IPS DF 19.7 (cell line): ENCODE results near the gene MFAP2.
"Not testable (repeated sequence)": the region's sequence is repeated elsewhere in the genome, so short reads cannot be mapped to it uniquely, and the experiment has no call there.

Experiments
- DNase-seq: peaks from one replicate; pipeline ENCODE4 v3.0.0-alpha.2; 2013; ENCODE audit warnings: low read depth, low spot score

The MFAP2 gene

DNA sequence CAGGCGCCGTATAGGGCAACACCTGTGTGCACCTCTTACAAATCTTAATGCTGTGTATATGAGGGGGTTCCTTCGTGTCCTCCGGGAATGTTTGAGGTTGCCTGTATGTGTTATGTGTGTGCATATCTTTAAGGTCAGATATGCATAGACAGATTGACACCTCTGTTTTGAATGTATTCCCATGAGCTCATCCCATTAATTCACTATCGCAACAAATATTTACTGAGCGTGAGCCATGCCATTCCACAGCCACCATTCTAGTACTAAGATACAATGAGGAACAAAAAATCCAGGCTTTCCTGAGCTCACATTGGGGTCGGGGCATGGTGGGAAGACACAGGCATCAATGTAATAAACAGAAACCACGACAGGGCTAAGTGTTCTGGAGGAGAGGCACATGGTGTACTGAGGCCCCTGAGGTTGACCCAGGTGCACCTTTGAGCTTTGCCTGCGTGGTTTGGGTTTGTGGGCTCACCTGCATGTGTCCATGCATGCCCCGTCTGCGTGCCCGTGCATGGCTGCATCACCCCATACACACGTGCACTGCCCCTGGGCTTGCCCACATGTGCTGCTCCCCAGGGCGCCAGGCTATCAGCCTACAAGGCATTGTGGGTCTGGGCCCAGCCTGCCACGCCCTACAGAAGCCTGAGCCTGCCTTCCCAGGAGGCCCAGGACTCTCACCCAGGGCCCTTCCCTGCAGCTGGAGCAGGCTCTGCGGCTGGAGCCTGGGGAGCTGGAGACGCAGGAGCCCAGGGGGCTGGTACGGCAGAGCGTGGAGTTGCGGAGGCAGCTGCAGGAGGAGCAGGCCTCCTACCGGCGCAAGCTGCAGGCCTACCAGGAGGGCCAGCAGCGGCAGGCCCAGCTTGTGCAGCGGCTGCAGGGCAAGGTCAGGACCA, 51.0 kb downstream of the MFAP2 start:
- not testable (repeated sequence) for DNase-seq

- no peak for DNase-seq
Observed at GRCh38 chr1:16927711-16928485, 52.5 kb downstream of the MFAP2 start.

GRCh38 chr1:16927256-16927655, 53.2 kb downstream of the MFAP2 start:
- no peak for DNase-seq

DNA sequence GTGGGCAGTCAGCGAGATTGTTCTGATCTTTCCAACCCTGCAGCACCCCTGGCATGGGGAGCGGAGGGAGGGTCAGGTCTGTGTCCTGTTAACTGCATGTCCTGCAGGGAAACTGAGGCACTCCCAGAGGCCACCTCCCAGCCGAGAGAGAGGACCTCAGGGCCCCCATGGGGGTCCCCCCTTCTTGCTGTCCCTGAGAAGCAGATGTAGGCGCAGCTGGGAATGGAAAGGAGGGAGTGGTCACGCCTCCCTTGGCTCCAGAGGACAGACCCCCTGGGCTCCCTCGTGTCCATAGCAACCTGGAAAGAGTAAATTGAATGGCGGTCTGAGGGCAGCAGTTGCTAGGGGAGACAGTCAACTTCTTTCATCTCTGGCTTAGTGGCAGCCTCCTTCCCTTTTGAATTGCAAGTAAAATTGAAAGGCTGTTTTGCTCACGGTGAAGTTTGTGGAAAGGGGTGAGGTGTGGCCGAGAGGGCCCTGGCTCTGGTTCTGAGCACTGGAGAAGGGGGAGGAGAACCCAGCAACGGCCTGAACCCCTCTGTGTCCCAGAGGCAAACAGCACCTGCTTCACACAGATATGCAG, 53.8 kb downstream of the MFAP2 start:
- DNase-seq = no peak

- DNase-seq = no peak
Observed at GRCh38 chr1:16925635-16926490, 54.6 kb downstream of the MFAP2 start.

DNA sequence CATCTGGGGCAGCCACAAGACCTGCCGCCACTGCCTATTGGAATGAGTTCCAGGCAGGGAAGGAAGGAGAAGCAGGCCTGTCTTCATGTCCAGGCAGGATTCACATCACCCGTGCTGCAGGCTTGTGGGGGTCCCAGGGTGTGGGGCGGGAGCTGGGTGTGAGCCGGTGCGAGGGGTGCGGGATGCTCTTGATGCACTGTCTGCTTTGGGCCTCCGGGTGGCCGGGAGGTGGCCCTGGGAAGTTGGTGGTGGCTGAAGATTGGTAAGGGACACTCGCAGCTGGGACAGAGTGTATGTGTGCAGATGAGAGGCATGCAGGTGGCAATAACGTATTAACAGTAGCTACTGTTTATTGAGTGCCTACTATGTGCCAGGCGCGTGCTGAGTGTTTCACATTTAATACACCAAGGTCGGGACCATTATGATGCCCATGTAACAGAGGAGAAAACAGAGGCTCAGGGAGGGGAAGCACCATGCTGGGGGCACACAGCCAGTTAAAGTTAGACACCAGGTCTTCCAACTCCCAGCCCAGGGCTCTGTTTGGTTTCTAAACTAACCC, 55.4 kb downstream of the MFAP2 start:
- no peak for DNase-seq
